HUDEP-2 (cell line): ENCODE measurements around the gene TTLL7.
A peak's percentile ranks its signal among the peaks of the same experiment; 100 is the strongest.
"Not testable (repeated sequence)": the region's sequence is repeated elsewhere in the genome, so short reads cannot be mapped to it uniquely, and the experiment has no call there.

Experiments used
- DNase-seq, 76 experiments: peaks; one replicate each; lab custom pipeline; 2025; ENCODE audit not compliant: unreplicated experiment in 76 of 76; lab: John Stamatoyannopoulos, UW

TTLL7 gene

DNA sequence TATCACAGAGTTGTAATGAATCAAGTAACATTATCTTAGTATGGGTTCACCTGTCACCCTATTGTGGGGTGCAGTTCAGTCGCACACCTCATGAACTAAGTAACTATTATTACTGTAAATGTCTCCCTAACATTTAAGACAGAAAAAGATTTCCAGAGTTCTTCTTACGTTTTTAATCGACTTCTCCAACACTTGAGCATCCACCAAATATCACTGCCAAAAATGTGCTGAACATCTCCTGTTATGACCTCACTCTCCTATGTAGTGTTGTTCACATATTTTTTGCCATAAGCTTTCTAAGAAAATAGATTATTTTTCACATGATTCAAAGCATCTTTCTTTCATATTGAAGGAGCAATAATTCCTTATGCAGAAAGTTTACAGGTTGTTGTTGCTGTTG lies 1.3 kb downstream of the TTLL7 start:
- DNase-seq, result no peak

GRCh38 chr1:83996621-83997020 lies 2.3 kb downstream of the TTLL7 start:
- DNase-seq, result no peak

- no peak for DNase-seq
Measured at GRCh38 chr1:83996191-83996590, 2.7 kb downstream of the TTLL7 start.

DNA sequence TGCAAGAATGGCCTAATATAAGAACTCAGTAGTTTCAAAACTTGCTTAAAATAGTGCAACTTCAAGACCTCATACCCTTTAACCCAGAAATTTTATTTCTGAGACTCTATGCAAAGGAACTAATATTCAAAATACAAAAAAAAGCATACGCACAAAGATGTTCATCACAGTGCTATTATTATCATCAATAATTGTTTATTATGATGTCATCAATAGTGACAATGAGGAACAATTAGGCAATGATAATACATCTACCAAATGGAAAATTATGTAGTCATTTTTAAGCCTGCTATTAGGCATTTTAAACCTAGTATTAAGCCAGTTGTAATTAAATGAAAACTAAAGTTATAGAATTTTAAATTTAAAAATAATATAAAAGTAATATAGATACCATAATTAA lies 3.3 kb downstream of the TTLL7 start:
- no peak for DNase-seq

GRCh38 chr1:83994111-83994510 lies 4.8 kb downstream of the TTLL7 start:
- DNase-seq, result no peak

DNA sequence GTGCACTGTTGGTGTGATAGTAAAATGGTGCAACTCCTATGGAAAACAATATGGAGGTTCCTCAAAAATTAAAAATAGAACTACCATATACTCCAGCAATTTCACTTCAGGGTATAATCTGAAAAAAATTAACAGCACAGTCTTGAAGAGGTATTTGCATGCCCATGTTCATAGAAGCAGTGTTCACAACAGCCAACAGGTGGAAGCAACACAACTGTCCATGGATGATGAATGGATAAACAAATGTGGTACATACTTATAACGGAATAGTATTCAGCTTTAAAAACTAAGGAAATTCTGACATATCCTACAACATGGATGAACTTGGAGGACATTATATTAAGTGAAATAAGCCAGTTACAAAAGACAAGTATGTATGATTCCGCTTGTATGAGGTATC lies 8.2 kb downstream of the TTLL7 start:
- DNase-seq, result no peak

GRCh38 chr1:83985048-83985447 lies 13.9 kb downstream of the TTLL7 start:
- no peak for DNase-seq

DNA sequence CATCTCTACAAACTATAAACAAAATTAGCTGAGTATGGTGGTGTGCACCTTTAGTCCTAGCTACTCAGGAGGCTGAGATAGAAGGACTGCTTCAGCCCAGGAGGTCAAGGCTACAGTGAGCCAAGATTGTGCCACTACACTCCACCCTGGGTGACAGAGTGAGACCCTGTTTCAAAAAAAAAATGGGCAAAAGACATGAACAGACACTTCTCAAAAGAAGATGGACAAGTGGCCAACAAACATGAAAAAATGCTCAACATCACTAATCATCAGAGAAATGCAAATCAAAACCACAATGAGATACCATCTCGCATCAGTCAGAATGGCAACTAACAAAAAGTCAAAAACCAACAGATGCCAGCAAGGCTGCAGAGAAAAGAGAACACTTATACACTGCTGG lies 15.0 kb downstream of the TTLL7 start:
- not testable (repeated sequence) for DNase-seq

- no peak for DNase-seq
Measured at GRCh38 chr1:83978056-83978455, 20.9 kb downstream of the TTLL7 start.

DNA sequence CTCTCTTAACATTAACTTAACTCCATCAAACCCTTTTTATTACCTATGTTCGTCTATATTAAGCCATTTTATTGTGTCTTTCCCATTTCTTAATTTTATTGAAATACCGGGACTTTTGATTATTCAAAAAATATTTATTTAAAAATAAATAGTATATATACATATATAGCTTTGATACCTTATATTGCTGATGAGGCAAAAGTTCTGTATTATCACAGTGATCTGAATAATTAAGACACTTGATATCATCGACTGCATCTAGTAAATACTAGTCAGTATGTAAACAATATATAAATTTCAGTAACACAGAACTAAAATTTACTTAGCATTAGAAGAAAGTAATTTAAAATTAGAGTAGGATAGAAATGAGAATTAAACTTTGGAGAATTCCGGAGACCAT lies 22.0 kb downstream of the TTLL7 start:
- DNase-seq, result no peak

DNA sequence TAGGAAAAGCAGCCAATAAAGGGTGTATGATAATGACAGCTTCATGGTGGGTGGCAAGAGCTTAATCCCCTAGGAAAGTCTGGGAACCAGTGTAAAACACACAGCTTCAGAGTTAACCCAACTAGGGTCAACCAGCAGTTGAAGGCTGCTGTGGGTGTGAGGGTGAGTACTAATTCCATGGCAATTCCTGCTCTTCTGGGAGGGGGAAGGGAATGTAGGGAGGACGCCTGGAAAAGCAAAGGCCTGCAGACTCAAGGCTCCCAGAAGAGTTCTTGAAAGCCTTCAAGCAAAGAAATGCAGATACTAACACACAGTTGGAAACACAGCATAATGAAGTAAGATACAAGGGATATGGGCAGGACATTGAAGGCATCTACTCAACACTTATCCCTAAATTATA lies 28.1 kb downstream of the TTLL7 start:
- DNase-seq, result no peak

GRCh38 chr1:83970114-83970513 lies 28.8 kb downstream of the TTLL7 start:
- no peak for DNase-seq

DNA sequence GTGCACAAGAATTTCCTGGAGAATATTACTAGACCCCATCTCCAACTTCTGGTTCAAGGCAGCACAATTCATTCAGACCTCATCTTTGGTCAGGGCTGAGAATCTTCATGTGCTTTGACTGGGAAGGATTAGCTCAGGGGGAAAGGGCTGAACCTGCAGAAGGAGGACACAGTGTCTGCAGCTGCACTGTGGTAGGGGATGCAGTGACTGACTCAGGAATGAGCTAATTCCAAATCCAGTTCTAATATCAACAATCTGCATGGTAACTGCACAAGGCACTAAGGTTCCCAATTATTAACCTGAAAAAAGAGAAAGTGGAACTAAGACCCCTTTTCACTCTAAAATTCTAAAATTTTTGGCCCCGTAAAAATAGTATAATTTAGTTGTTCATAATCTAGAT lies 31.6 kb downstream of the TTLL7 start:
- no peak for DNase-seq

DNA sequence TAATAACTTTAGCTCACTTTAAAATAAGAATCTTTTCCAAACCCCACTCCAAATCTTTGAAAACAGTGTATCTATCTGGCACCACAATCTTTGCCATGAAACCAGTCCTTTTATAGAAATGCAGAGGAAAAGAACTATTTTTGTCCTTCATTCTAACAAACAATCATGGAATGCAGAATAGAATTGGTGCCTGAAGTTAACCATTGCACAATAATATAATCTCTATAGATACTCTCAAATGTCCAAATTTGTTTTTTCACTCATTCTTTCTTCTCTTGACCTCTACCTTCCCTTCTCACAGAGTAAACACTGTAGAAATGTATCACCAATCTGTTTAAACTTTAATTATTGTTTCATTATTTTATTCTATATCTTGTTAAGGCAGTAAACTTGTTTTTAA lies 34.8 kb downstream of the TTLL7 start:
- DNase-seq, result no peak

GRCh38 chr1:83961571-83962295 lies 37.2 kb downstream of the TTLL7 start:
- DNase-seq, result no peak

GRCh38 chr1:83960669-83961277 lies 38.2 kb downstream of the TTLL7 start:
- no peak for DNase-seq

- no peak for DNase-seq
Measured at GRCh38 chr1:83959824-83960498, 39.0 kb downstream of the TTLL7 start.

GRCh38 chr1:83958704-83959103 lies 40.2 kb downstream of the TTLL7 start:
- no peak for DNase-seq

DNA sequence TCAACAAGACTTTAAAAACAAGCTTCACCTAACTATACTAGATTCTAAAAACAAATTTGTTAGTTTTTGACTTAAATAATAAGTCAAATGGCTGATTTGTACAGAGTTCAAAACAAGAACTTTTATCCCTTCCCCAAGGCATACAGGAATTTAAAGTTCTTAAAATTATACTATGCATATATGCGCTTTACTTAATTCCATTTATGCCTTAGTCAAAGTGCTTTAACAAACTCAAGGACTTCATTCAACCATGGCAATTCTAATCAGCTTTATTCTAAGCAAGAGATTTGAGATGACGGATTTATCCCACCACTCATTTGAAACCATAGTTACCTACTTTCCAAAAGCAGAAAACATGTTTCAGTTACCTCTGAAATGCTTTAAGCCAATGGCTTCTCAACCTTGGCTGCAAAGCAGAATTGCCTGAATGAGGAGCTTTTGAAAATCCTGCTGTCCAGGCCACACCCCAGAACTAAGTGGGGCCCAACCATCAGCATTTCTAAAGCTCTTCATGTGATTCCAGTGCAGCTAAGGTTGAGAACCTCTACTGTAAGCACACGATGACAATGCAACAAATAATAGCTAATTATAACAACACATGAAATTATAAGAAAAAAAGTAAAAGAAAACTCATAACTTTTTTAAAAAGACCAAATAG lies 44.6 kb downstream of the TTLL7 start:
- DNase-seq, result no peak

- no peak for DNase-seq
Measured at GRCh38 chr1:83950106-83950661, 48.7 kb downstream of the TTLL7 start.

DNA sequence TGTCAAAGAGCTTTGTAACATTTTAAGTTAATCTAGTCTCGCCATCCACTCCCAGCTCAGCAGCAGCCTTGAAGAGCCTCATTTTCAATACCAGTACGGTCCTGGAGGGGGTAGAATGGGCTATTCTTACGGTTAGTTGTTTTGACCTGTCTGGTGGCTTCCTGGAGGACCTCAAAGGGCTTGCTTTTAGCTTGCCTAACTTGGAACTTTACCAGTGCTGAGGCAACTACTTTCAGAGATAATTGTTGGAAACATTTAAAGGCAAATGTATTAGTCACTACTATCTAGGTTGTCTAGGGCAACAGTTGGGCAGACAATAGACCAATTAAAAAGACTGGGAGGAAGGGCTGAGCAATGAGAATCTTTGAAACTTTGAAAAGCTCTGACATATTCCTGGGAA lies 56.0 kb downstream of the TTLL7 start:
- DNase-seq, result peak in 2 of 76 experiments; percentile 5 to 7
